ENCODE measurements around the gene CUTA. TPM values are rescaled to one million over a fixed set of nuclear protein-coding genes. Genes with fewer than 3 reads are reported as not detected.

CUTA gene
- total and polyA plus RNA-seq, 2 of the 13 experiments (the other 11 are each of a cell fraction or from before 2014, with no cell fraction given) = 170 to 180 TPM

DNA sequence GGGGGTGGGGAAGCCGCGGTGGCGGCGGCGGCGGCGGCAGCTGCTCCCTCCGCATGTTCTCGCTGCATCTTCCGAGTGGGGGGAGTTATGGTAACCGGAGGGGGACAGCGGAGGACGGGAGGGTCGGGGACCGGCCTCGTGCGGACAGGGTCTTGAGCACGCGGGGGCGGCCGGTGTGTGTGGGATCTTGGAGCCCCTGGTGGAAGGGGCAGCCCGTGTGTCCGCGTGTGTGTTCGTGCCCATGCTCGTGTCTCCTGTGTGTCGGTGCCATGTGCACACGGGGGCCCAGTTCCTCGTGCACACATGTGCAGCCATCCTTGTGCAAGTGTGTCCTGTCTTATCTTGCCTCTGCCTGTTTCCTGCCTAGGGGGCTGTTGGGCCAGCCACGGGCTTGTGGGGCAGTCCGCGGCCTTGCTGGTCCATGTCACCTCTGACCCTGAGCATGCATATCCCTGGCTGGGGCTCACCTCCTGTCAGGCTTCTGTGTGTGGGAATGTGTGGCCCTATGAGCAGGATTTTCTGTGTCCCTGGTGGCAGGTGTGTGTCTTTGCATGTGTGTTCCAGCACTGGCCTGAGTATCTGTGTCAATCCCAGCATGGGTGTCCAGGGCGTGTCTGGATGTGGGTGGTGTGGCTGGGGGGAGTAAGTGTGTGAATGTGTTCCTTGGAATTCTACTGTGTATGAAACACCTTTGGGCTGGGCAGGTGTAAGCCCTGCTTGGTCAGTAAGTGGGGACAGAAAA lies 10.5 kb upstream of the CUTA start (continued):
- TF ChIP-seq ZNF772 (CRISPR knock-in tag; IDR thresholded peaks at IDR 0.05) (0 out of 2 replicates have a peak, but pooled peaks have one; percentile 19), ZNF205 (CRISPR knock-in tag; IDR thresholded peaks at IDR 0.05) (no peak), ZSCAN25 (CRISPR knock-in tag; IDR thresholded peaks at IDR 0.05) (no peak), ZNF652 (CRISPR knock-in tag; IDR thresholded peaks at IDR 0.05; ENCODE audit: borderline replicate concordance, low read depth) (no peak), ZNF790 (CRISPR knock-in tag; IDR thresholded peaks at IDR 0.05; ENCODE audit: borderline replicate concordance) (no peak), ZIK1 (CRISPR knock-in tag; IDR thresholded peaks at IDR 0.05; ENCODE audit: borderline replicate concordance, low read depth) (peak; percentile 84), SIX4 (CRISPR knock-in tag; IDR thresholded peaks at IDR 0.05) (no peak)

DNA sequence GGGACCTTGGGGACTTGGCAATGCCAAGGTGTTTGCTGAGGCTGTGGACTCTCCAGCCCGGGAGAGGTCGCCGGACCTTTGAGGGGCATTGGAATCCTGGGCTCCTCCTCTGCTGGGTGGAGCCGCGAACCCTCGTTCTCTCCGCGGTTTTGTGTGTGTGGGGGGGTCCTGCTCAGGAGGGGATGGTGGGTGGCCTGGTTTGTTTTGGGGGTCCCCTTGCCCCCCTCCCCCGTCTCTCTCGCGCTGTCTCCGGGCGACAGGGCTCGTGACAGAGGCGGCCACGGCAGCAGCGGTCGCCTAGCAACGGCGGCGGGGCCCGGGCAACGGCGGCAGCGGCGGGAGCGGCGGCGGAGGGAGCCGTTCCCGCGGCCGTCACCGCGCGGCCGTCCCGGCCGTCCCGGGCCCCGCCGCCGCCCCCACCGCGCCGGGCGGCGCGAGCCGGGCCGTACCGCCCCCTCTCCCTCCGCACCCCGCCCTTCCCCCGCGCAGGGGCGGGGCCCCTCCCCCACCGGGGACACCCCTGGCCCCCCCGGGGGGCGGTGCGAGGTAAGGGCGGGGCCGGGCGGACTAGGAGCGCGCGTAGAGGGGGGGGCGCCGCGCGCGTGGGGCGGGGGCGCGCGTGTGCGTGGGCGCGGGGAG lies 9.8 kb upstream of the CUTA start:
- Histone ChIP-seq H3K9ac (ENCODE audit: insufficient read depth, low read depth, low read length) (no peak overlapping the region), H3K4me2 (ENCODE audit: low read depth, low read length) (peak overlapping the region; percentile 82), H3K79me2 (ENCODE audit: insufficient read depth, low read length) (no peaks in the 10 kb centered on the region), H3K4me3 (replicated peaks in 1 of 3; ENCODE audit: insufficient read depth in 1 of 3, low read depth in 2 of 3, low read length in 3 of 3) (peak overlapping the region; percentile 43 to 78 (median 63); a peak in 5 of 6 replicates), H3K27me3 (ENCODE audit: control insufficient read depth in 1 of 2, insufficient read depth in 2 of 2, low read length in 2 of 2) (peaks cover 0 to 17% of the 10 kb centered on the region in 2 experiments; a peak in 3 of 5 replicates), H2AFZ (ENCODE audit: low read length) (no peak overlapping the region), H3K36me3 (replicated peaks in 1 of 2; ENCODE audit: control insufficient read depth in 1 of 2, insufficient read depth in 2 of 2, low read length in 2 of 2) (no peaks in the 10 kb centered on the region), H3K9me3 (ENCODE audit: low read length) (no peaks in the 10 kb centered on the region), H3K4me1 (ENCODE audit: insufficient read depth, low read length) (peaks cover 58% of the 10 kb centered on the region), H3K27ac (ENCODE audit: extremely low read length, insufficient read depth, low read length) (no peak overlapping the region), H4K20me1 (ENCODE audit: insufficient read depth, low read length) (no peaks in the 10 kb centered on the region)
- FAIRE-seq = no peak
- in situ Hi-C loops (cut with HindIII; ENCODE audit: extremely low pct_ligation_motif_present, low pct_unique_long_range_greater_than_20kb) = no loop called here
- ChIA-PET CTCF (ENCODE audit: low intra/inter-chr PET ratio, low total read pairs) (interaction anchor here (3.1 kb wide), 1 partner anchor 36 kb away, joined by 19 read pairs; the partner anchor contains the start of gene KIFC1), POLR2A (no interaction called here)
- no TSS peak for BruUV-seq (replicated peaks)
- DNase-seq (ENCODE audit: low spot score) = no peak
- intact Hi-C loops (cut with micrococcal nuclease; ENCODE audit: unreplicated experiment) = loop anchor here (1.0 kb wide), 1 partner anchor 27 kb away; the partner anchor contains the start of gene ZBTB9
- WGBS (ENCODE audit: low lambda C conversion rate) = 0% methylated on average over 13 of the region's 79 CpGs
- ATAC-seq = no peak
- TF ChIP-seq JUND (CRISPR knock-in tag; IDR thresholded peaks at IDR 0.05) (no peak), ZFP41 (CRISPR knock-in tag; IDR thresholded peaks at IDR 0.05; ENCODE audit: borderline replicate concordance) (no peak), ZSCAN30 (CRISPR knock-in tag; IDR thresholded peaks at IDR 0.05) (no peak), ZNF562 (CRISPR knock-in tag; IDR thresholded peaks at IDR 0.05; ENCODE audit: borderline replicate concordance) (no peak), ZNF124 (CRISPR knock-in tag; IDR thresholded peaks at IDR 0.05) (no peak), ZFP82 (CRISPR knock-in tag; IDR thresholded peaks at IDR 0.05; ENCODE audit: borderline replicate concordance) (no peak), ZNF816 (CRISPR knock-in tag; IDR thresholded peaks at IDR 0.05; ENCODE audit: borderline replicate concordance) (no peak), ZKSCAN5 (CRISPR knock-in tag; IDR thresholded peaks at IDR 0.05) (no peak), DMAP1 (CRISPR knock-in tag; IDR thresholded peaks at IDR 0.05) (no peak), HDAC1 (CRISPR knock-in tag; IDR thresholded peaks at IDR 0.05) (no peak), TARDBP (CRISPR knock-in tag; IDR thresholded peaks at IDR 0.05) (no peak), RAD51 (IDR thresholded peaks at IDR 0.05; ENCODE audit: borderline replicate concordance) (no peak), IRF2 (CRISPR knock-in tag; IDR thresholded peaks at IDR 0.05) (no peak), MEF2D (CRISPR knock-in tag; IDR thresholded peaks at IDR 0.05) (no peak), EED (CRISPR knock-in tag; IDR thresholded peaks at IDR 0.05) (no peak), GMEB2 (CRISPR knock-in tag; IDR thresholded peaks at IDR 0.05; ENCODE audit: low read depth) (no peak), HNRNPLL (IDR thresholded peaks at IDR 0.05; ENCODE audit: low read depth, low read length, poor library complexity, severe bottlenecking) (peak; percentile 55), MBD4 (IDR thresholded peaks at IDR 0.05; ENCODE audit: borderline replicate concordance, low read length) (no peak)

All from HepG2 (cell line).